ENCODE measurements around the gene HASPIN. TPM values are rescaled to one million over a fixed set of nuclear protein-coding genes. Genes with fewer than 3 reads are reported as not detected.

The HASPIN gene
- total RNA-seq, 1 experiment from 2014 or later = 6.4 TPM

DNA sequence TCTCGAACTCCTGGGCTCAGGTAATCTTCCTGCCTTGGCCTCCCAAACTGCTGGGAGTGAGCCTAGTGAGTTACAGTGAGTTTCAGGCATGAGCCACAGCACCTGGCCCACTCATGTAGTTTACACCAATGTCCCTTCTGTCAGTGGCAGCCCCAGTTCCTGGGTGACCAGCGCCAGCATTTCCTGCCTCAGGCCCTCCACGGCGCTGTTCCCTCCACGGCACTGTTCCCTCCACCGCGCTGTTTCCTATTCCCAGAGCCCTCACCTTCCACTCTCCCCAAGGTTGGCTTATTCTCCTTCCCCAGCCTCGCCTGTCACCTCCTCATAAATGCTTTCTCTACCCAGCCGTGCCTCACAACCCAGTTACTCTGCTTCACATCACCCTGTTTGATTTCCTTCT, 44.6 kb downstream of the HASPIN start:
- DNase-seq (ENCODE audit: unreplicated experiment) = no peak
- no TSS peak for BruUV-seq (replicated peaks)
- H3K4me1 Mint-ChIP-seq (ENCODE audit: insufficient read depth, unreplicated experiment) = no peaks in the 10 kb centered on the region
- peaks cover 7% of the 10 kb centered on the region for H3K27me3 Mint-ChIP-seq (ENCODE audit: insufficient read depth, unreplicated experiment)
- intact Hi-C loops (cut with micrococcal nuclease) = no loop called here
- no peaks in the 10 kb centered on the region for H3K36me3 Mint-ChIP-seq (ENCODE audit: insufficient read depth, unreplicated experiment)
- no peak overlapping the region for H3K4me3 Mint-ChIP-seq (ENCODE audit: unreplicated experiment)
- POLR2A ChIA-PET = no interaction called here
- TF ChIP-seq CTCF (IDR thresholded peaks at IDR 0.05; ENCODE audit: unreplicated experiment) = no peak
- H3K9me3 Mint-ChIP-seq (ENCODE audit: unreplicated experiment) = no peaks in the 10 kb centered on the region
- no peak overlapping the region for H3K27ac Mint-ChIP-seq (ENCODE audit: low read depth, unreplicated experiment)
- CTCF ChIA-PET = interaction anchor here (0.7 to 0.9 kb wide), 2 partner anchors 8 to 34 kb away, joined by 3 to 4 read pairs; no protein-coding TSS in a partner anchor

DNA sequence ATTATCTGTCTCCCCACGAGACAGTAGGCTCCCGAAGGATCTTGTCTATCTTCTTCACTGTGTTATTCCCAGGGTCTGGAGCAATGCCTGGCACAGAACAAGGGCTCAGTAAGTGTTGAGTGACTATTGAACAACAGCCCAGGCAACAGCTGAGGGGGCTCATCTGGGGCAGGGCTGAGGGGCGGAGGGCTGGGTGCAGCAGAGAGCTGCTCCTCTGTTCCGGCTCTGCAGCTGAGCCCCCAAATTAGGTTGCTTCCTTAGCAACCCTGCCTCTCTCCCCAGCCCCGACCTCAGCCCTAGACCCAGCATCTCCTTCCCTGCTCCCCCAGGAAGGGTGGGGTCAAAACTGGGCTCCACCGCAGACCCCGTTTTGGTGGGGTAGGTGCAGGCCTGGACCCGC, 45.1 kb downstream of the HASPIN start:
- no peak for TF ChIP-seq CTCF (IDR thresholded peaks at IDR 0.05; ENCODE audit: unreplicated experiment)
- CTCF ChIA-PET = interaction anchor here (0.9 kb wide), 1 partner anchor 9 kb away, joined by 3 read pairs; no protein-coding TSS in a partner anchor
- no peak overlapping the region for H3K4me3 Mint-ChIP-seq (ENCODE audit: unreplicated experiment)
- H3K27ac Mint-ChIP-seq (ENCODE audit: low read depth, unreplicated experiment) = no peak overlapping the region
- H3K9me3 Mint-ChIP-seq (ENCODE audit: unreplicated experiment) = no peaks in the 10 kb centered on the region
- POLR2A ChIA-PET = no interaction called here
- peaks cover 3% of the 10 kb centered on the region for H3K27me3 Mint-ChIP-seq (ENCODE audit: insufficient read depth, unreplicated experiment)
- DNase-seq (ENCODE audit: unreplicated experiment) = no peak
- H3K4me1 Mint-ChIP-seq (ENCODE audit: insufficient read depth, unreplicated experiment) = no peaks in the 10 kb centered on the region
- intact Hi-C loops (cut with micrococcal nuclease) = no loop called here
- H3K36me3 Mint-ChIP-seq (ENCODE audit: insufficient read depth, unreplicated experiment) = no peaks in the 10 kb centered on the region
- BruUV-seq (replicated peaks) = no TSS peak

- BruUV-seq (replicated peaks) = no TSS peak
- Mint-ChIP-seq H3K4me1 (ENCODE audit: insufficient read depth, unreplicated experiment) (no peaks in the 10 kb centered on the region), H3K27ac (ENCODE audit: low read depth, unreplicated experiment) (no peak overlapping the region), H3K27me3 (ENCODE audit: insufficient read depth, unreplicated experiment) (no peaks in the 10 kb centered on the region), H3K4me3 (ENCODE audit: unreplicated experiment) (no peak overlapping the region), H3K9me3 (ENCODE audit: unreplicated experiment) (no peaks in the 10 kb centered on the region), H3K36me3 (ENCODE audit: insufficient read depth, unreplicated experiment) (no peaks in the 10 kb centered on the region)
- no peak for DNase-seq (ENCODE audit: unreplicated experiment)
- CTCF ChIA-PET = no interaction called here
- TF ChIP-seq CTCF (IDR thresholded peaks at IDR 0.05; ENCODE audit: unreplicated experiment) = no peak
- POLR2A ChIA-PET = interaction anchor here (0.8 kb wide), 1 partner anchor 64 kb away, joined by 3 read pairs; no protein-coding TSS in a partner anchor
- intact Hi-C loops (cut with micrococcal nuclease) = no loop called here
These were observed 46.8 kb downstream of the HASPIN start for GRCh38 chr17:3770466-3770865.

DNA sequence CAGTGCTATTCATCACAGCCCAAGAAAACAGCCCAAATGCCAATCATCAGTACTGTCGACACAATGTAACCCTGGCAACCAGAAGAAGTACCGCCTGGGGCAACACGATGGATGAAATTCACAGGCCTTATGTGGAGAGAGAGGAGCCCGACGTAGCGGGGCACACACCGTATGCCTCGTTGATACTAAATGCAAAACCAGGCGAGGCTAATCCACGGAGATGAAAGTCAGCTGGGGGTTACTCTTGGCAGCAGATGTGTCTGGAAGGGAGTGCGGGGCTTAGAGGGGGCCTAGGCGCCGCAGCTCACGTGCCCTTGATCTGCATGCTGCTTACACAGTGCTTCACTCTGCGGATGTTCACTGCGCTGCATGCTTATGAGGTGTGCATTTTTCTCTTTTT, 47.4 kb downstream of the HASPIN start:
- ChIA-PET POLR2A (no interaction called here), CTCF (no interaction called here)
- no peak overlapping the region for H3K4me3 Mint-ChIP-seq (ENCODE audit: unreplicated experiment)
- H3K4me1 Mint-ChIP-seq (ENCODE audit: insufficient read depth, unreplicated experiment) = no peaks in the 10 kb centered on the region
- intact Hi-C loops (cut with micrococcal nuclease) = no loop called here
- BruUV-seq (replicated peaks) = no TSS peak
- DNase-seq (ENCODE audit: unreplicated experiment) = no peak
- H3K36me3 Mint-ChIP-seq (ENCODE audit: insufficient read depth, unreplicated experiment) = no peaks in the 10 kb centered on the region
- TF ChIP-seq CTCF (IDR thresholded peaks at IDR 0.05; ENCODE audit: unreplicated experiment) = no peak
- H3K9me3 Mint-ChIP-seq (ENCODE audit: unreplicated experiment) = no peaks in the 10 kb centered on the region
- H3K27ac Mint-ChIP-seq (ENCODE audit: low read depth, unreplicated experiment) = no peak overlapping the region
- no peaks in the 10 kb centered on the region for H3K27me3 Mint-ChIP-seq (ENCODE audit: insufficient read depth, unreplicated experiment)
